ES-I3 (cell line): ENCODE results near the gene TRIM48.
"Not testable (repeated sequence)": the region's sequence is repeated elsewhere in the genome, so short reads cannot be mapped to it uniquely, and the experiment has no call there.

Source experiments
- H3K36me3 ChIP-seq: 2 replicates; pipeline ENCODE4 v1.6.1; 2013; ENCODE audit warnings: mild to moderate bottlenecking, low read length, control low read depth, moderate library complexity; ENCODE audit not compliant: insufficient read depth
- H3K4me1 ChIP-seq: 2 replicates; pipeline ENCODE4 v1.6.1; 2013; ENCODE audit warnings: mild to moderate bottlenecking, control low read depth, low read length; ENCODE audit not compliant: insufficient read depth
- H3K9ac ChIP-seq: 2 replicates; pipeline ENCODE4 v1.6.1; 2013; ENCODE audit warnings: low read depth, mild to moderate bottlenecking, low read length, moderate library complexity
- H3K9me3 ChIP-seq: 2 replicates; pipeline ENCODE4 v1.6.1; 2013; ENCODE audit warnings: mild to moderate bottlenecking, low read length, moderate library complexity; ENCODE audit not compliant: control insufficient read depth, insufficient read depth

The TRIM48 gene, protein sequence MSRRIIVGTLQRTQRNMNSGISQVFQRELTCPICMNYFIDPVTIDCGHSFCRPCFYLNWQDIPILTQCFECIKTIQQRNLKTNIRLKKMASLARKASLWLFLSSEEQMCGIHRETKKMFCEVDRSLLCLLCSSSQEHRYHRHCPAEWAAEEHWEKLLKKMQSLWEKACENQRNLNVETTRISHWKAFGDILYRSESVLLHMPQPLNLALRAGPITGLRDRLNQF

DNA sequence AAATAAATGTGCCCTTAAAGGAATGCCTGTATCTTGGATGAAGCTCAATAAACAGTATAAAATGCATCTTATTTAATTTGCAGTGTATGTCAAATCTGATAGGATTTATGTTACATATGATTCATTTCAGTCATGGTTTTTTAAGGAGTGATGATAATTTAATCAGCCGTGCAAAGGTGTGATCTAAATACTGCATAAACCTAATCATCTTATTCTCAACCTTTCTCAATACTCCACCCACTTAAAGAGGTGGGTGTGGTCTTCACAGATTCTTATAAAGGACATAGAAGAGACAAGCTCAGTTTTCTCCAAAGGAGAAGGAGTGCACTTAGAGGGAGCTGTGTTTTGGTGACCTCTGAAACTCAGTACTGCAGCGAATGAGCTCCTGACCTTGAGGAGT, at the start of gene TRIM48:
Gene TRIM48, plus strand, starts transcription at position 301 of the 400 bp plus-strand sequence. CDS start 113 bp downstream, outside the sequence.
- H3K9ac ChIP-seq, H3K36me3 ChIP-seq, H3K4me1 ChIP-seq, H3K9me3 ChIP-seq: not testable (repeated sequence)

DNA sequence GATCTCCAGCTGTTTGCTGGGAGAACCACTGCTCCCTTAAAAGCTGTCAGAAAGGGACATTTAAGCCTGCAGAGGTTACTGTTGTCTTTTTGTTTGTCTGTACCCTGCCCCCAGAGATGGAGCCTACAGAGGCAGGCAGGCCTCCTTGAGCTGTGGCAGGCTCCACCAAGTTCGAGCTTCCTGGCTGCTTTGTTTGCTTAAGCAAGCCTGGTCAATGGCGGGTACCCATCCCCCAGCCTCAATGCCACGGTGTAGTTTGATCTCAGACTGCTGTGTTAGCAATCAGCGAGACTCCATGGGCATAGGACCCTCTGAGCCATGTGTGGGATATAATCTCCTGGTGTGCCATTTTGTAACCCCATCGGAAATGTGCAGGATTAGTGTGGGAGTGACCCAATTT, 23.6 kb upstream of the TRIM48 start:
- H3K9me3 ChIP-seq, result not testable (repeated sequence)

GRCh38 chr11:55263081-55263480, 1.1 kb downstream of the TRIM48 start:
- Histone ChIP-seq H3K9ac (no peak overlapping the region), H3K9me3 (no peaks in the 10 kb centered on the region), H3K36me3 (no peaks in the 10 kb centered on the region), H3K4me1 (no peaks in the 10 kb centered on the region)

More for the DNA sequence above, 23.6 kb upstream of the TRIM48 start:
- not testable (repeated sequence) for H3K9ac ChIP-seq, H3K4me1 ChIP-seq, H3K36me3 ChIP-seq
